H7 (cell line): ENCODE data around the gene CCDC61. TPM values are rescaled to one million over a fixed set of nuclear protein-coding genes. Genes with fewer than 3 reads are reported as not detected.
A peak's percentile ranks its signal among the peaks of the same experiment; 100 is the strongest.

ENCODE experiments used
- DNase-seq: peaks from one replicate; pipeline ENCODE4 v3.0.0; 2012
- H3K27me3 ChIP-seq: 2 replicates; pipeline ENCODE4 v1.6.0; 2011; ENCODE audit warnings: mild to moderate bottlenecking, low read length; ENCODE audit not compliant: control insufficient read depth, insufficient read depth
- H3K36me3 ChIP-seq: replicated peaks from 2 replicates; pipeline ENCODE4 v1.5.1; 2011; ENCODE audit warnings: low read length; ENCODE audit not compliant: control insufficient read depth, insufficient read depth
- H3K4me3 ChIP-seq: 2 replicates; pipeline ENCODE4 v1.5.1; 2011; ENCODE audit warnings: low read depth, mild to moderate bottlenecking, control low read depth, low read length, moderate library complexity; ENCODE audit not compliant: insufficient read depth
- total RNA-seq: library from RNA; depleted of rRNA; stranded (reverse); fragments of >200 nt; shearing (Covaris generic); gene quantifications from 2 replicates; pipeline ENCODE4 v1.2.3, GENCODE V29; 2014

The CCDC61 gene
- total RNA-seq, 1 experiment from 2014 or later = 12.3 TPM

GRCh38 chr19:45995715-45996385, 583 bp downstream of the CCDC61 start:
- Histone ChIP-seq H3K27me3 (peaks cover 5% of the 10 kb centered on the region; the same call in 1 of the 2 replicates), H3K4me3 (peak overlapping the region; percentile 61), H3K36me3 (peaks cover 3% of the 10 kb centered on the region)
- DNase-seq = no peak

DNA sequence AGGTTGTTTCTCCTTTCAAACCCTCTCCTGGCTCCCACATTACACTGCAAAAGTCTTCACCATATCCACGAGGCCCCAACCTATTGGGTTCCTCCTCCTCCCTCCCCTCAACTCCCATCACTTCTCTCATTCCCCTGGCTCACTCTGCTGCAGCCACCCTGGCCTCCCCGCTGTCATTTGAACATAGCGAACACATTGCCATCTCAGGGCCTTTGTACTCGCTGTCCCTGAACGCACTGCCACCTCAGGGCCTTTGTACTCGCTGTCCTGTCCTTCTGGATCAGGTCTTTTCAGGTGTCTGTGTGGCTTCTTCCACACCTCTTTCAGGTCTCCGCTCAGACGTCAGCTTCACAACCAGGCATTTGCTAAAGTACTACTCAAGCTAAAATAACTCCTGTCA, 1.7 kb downstream of the CCDC61 start:
- Histone ChIP-seq H3K36me3 (peaks cover 3% of the 10 kb centered on the region), H3K4me3 (no peak overlapping the region), H3K27me3 (peaks cover 5% of the 10 kb centered on the region; the same call in 1 of the 2 replicates)
- DNase-seq = no peak

GRCh38 chr19:45998834-45999233, 3.6 kb downstream of the CCDC61 start:
- H3K27me3 ChIP-seq = peaks cover 5% of the 10 kb centered on the region; the same call in 1 of the 2 replicates
- peaks cover 4% of the 10 kb centered on the region for H3K36me3 ChIP-seq
- no peak for DNase-seq
- no peak overlapping the region for H3K4me3 ChIP-seq

GRCh38 chr19:45999653-46000121, 4.4 kb downstream of the CCDC61 start:
- H3K4me3 ChIP-seq = peak overlapping the region; percentile 58; the same call in 1 of the 2 replicates
- H3K36me3 ChIP-seq = peaks cover 4% of the 10 kb centered on the region
- peaks cover 5% of the 10 kb centered on the region; the same call in 1 of the 2 replicates for H3K27me3 ChIP-seq
- peak; percentile 91 for DNase-seq

GRCh38 chr19:46000491-46001246, 5.4 kb downstream of the CCDC61 start:
- Histone ChIP-seq H3K27me3 (peaks cover 5% of the 10 kb centered on the region; the same call in 1 of the 2 replicates), H3K4me3 (peak overlapping the region; percentile 58), H3K36me3 (peaks cover 4% of the 10 kb centered on the region)
- DNase-seq = peak; percentile 96

GRCh38 chr19:46002678-46003275, 7.5 kb downstream of the CCDC61 start:
- H3K4me3 ChIP-seq = no peak overlapping the region
- no peak for DNase-seq
- peaks cover 3% of the 10 kb centered on the region; the same call in 1 of the 2 replicates for H3K36me3 ChIP-seq
- peaks cover 5% of the 10 kb centered on the region; the same call in 1 of the 2 replicates for H3K27me3 ChIP-seq

DNA sequence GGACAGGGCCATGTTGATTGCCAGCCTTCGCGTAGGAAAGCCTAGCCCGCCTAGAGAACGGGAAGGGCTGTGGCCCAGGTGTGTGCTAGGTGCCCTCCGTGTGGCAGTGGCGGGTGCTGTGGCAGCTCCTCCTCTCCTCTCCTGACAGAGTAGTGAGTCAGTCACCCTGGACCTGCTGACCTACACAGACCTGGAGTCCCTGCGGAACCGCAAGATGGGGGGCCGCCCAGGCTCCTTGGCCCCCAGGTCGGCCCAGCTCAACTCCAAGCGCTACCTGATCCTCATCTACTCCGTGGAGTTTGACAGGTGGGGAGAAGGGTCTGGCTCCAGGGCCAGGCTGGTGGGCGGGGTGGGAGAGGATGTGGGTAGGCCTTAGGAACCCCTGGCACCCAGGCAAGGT, 11.1 kb downstream of the CCDC61 start:
- no peak overlapping the region for H3K4me3 ChIP-seq
- peaks cover 3% of the 10 kb centered on the region for H3K36me3 ChIP-seq
- no peak for DNase-seq

DNA sequence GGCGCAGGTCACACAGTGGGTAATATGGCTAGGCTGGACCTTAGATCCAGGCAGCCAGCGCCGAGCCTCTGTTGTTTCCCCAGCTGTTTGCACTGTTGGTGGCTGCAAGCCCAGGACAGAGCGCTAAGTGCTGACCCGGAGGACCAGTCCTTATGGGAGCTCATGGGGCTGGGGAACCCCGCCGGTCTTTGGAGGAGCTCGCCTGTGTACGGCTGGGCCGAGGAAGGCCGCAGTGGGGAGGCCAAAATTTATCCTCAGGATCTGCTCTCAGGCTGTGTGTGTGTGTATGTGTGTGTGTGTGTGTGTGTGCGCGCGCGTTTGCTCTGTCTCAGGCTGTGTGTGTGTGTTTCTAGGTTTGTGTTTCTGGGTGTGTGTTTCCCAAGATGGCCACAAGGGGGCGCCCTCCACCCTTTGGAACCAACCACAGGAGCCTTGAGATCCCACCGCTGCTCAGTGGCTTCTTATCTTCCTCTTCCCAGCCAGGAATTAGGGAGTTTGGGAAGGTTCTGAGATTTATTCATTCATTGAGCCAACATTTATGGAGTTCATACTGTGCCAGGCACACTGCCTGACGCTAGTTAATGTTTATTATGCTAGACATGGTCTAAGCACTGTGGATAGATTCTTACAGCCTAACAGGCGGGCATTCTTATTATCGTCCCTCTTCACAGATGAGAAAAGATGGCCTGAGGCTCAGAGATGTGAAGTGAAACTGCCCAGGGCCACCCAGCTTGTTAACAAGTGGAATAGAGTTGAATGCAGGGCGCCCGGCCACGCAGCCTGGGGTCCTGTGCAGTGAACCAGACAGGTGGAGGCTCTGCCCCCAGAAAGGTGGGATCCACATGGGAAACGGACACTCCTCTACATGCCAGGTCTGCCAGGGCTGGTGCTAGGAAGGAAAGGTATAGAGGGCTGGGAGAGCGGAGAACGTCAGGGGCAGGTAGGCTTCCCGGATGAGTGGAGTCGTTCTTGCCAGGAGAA, 14.6 kb downstream of the CCDC61 start:
- H3K36me3 ChIP-seq = peaks cover 2% of the 10 kb centered on the region
- DNase-seq = peak; percentile 89
- peaks cover 8% of the 10 kb centered on the region for H3K27me3 ChIP-seq
- no peak overlapping the region for H3K4me3 ChIP-seq

More for the DNA sequence above, 11.1 kb downstream of the CCDC61 start:
- no peaks in the 10 kb centered on the region for H3K27me3 ChIP-seq

- no peak for DNase-seq
- H3K27me3 ChIP-seq = peaks cover 24% of the 10 kb centered on the region
- H3K36me3 ChIP-seq = no peaks in the 10 kb centered on the region; the same call in 1 of the 2 replicates
- peak overlapping the region; percentile 45 for H3K4me3 ChIP-seq
Observed at GRCh38 chr19:46014534-46014933, 19.3 kb downstream of the CCDC61 start.

- no peaks in the 10 kb centered on the region; the same call in 1 of the 2 replicates for H3K36me3 ChIP-seq
- DNase-seq = peak; percentile 99
- H3K4me3 ChIP-seq = peak overlapping the region; percentile 45
- peaks cover 24% of the 10 kb centered on the region for H3K27me3 ChIP-seq
Observed at GRCh38 chr19:46014941-46015686, 19.8 kb downstream of the CCDC61 start.

- Histone ChIP-seq H3K27me3 (peaks cover 24% of the 10 kb centered on the region), H3K36me3 (no peaks in the 10 kb centered on the region), H3K4me3 (peak overlapping the region; percentile 37; the same call in 1 of the 2 replicates)
- peak; percentile 74 for DNase-seq
Observed at GRCh38 chr19:46015687-46016425, 20.6 kb downstream of the CCDC61 start.

DNA sequence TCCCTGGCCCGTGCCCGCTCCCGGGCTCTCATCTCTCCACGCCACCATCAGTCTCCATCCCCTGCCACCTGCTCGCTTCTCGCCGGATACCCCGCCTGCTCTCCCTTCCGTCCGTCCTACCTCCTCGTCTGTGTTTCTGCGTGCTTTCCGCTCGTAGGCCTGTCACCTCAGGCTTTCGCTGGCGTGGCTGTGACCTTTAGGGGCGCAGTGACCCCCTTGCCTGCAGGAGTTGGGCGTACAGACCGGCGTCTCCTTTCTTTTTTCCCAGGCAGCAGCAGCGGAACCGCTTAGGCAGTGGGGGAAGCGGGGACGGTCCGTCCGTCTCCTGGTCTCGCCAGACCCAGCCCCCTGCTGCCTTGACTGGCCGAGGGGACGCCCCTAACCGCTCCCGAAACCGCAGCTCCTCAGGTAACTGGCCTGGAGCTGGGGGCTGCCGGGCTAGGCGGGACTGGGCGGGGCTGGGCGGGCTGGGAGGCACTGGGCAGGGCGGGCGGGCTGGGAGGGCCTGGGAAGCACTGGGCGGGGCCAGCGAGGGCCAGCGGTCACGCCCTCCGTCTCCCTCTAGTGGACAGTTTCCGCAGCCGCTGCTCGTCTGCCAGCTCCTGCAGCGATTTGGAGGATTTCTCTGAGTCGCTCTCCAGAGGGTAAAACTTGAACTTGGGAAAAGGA, 21.3 kb downstream of the CCDC61 start:
- H3K27me3 ChIP-seq = peaks cover 24% of the 10 kb centered on the region
- peak overlapping the region; percentile 37 for H3K4me3 ChIP-seq
- H3K36me3 ChIP-seq = no peaks in the 10 kb centered on the region
- peak; percentile 98 for DNase-seq
